BLaER1 (cell line): ENCODE measurements around the gene LINGO3.

Source experiments
- H3K27ac ChIP-seq: shearing (Covaris generic); formaldehyde crosslinking; 2 replicates; pipeline ENCODE4 v1.8.1; 2022
- H3K27me3 ChIP-seq: shearing (Covaris generic); formaldehyde crosslinking; 2 replicates; pipeline ENCODE4 v1.8.1; 2022
- H3K36me3 ChIP-seq: shearing (Covaris generic); formaldehyde crosslinking; 2 replicates; pipeline ENCODE4 v1.8.1; 2022
- H3K4me1 ChIP-seq: shearing (Covaris generic); formaldehyde crosslinking; 2 replicates; pipeline ENCODE4 v1.8.1; 2022
- H3K4me2 ChIP-seq: shearing (Covaris generic); formaldehyde crosslinking; 2 replicates; pipeline ENCODE4 v1.8.1; 2022
- H3K4me3 ChIP-seq: shearing (Covaris generic); formaldehyde crosslinking; 2 replicates; pipeline ENCODE4 v1.8.1; 2022
- H3K9ac ChIP-seq: shearing (Covaris generic); formaldehyde crosslinking; 2 replicates; pipeline ENCODE4 v1.8.1; 2022
- H3K9me3 ChIP-seq: shearing (Covaris generic); formaldehyde crosslinking; 2 replicates; pipeline ENCODE4 v1.8.1; 2022
- H4K20me1 ChIP-seq: shearing (Covaris generic); formaldehyde crosslinking; 2 replicates; pipeline ENCODE4 v1.8.1; 2022
- Cebpa-rat ChIP-seq: shearing (Covaris generic); IDR thresholded peaks from 2 replicates; pipeline ENCODE4 v1.8.1; 2022

LINGO3 gene

GRCh38 chr19:2294687-2295335, 13.1 kb downstream of the LINGO3 start:
- TF ChIP-seq Cebpa-rat, result no peak
- peak overlapping the region; percentile 99 for H3K4me2 ChIP-seq
- H3K36me3 ChIP-seq, result peaks cover 26% of the 10 kb centered on the region
- no peaks in the 10 kb centered on the region for H3K9me3 ChIP-seq
- H3K4me1 ChIP-seq, result peaks cover 96% of the 10 kb centered on the region
- H3K27me3 ChIP-seq, result no peaks in the 10 kb centered on the region; the same call in 1 of the 2 replicates
- peaks cover 79% of the 10 kb centered on the region for H4K20me1 ChIP-seq
- H3K9ac ChIP-seq, result no peak overlapping the region
- H3K27ac ChIP-seq, result peak overlapping the region; percentile 78
- peak overlapping the region; percentile 59 for H3K4me3 ChIP-seq

- Histone ChIP-seq H3K4me2 (peak overlapping the region; percentile 99), H3K27me3 (no peaks in the 10 kb centered on the region; the same call in 1 of the 2 replicates), H3K4me3 (peak overlapping the region; percentile 84), H3K36me3 (peaks cover 25% of the 10 kb centered on the region), H3K9ac (peak overlapping the region; percentile 95), H3K4me1 (peaks cover 95% of the 10 kb centered on the region), H3K9me3 (no peaks in the 10 kb centered on the region), H4K20me1 (peaks cover 58% of the 10 kb centered on the region), H3K27ac (peak overlapping the region; percentile 98)
- no peak for TF ChIP-seq Cebpa-rat
These were observed 16.7 kb downstream of the LINGO3 start for GRCh38 chr19:2291185-2291751.

DNA sequence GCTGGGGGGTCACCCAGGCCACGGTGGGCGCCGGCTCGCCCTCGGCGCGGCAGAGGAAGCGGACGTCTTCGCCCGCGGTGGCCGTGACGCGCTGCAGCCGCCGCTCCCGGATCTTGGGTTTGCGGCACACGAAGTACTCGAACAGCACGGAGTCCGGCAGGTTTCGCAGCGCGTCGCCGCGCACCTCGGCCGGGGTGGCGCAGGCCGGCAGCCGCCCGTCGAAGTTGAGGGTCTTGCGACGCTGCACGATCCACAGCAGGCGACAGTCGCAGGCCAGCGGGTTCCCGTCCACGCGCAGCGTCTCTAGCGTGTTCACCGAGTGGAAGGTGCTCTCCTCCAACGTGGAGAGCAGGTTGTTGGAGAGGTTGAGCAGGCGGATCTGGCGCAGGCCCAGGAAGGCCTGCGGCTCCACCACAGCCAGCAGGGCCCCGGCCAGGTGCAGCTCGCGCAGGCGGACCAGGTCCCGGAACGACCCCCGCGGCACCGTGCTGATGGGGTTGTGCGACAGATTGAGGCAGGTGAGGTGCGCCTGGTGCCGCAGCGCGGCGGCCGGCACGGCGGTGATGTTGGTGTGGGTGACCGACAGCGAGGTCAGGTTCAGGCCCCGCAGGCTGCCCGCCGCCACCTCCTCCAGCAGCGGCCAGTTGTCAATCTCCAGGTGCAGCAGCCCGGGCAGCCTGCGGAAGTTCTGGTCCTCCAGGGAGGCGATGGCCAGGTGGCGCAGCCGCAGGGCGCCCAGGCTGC, 17.3 kb downstream of the LINGO3 start:
- no peaks in the 10 kb centered on the region; the same call in 1 of the 2 replicates for H3K27me3 ChIP-seq

DNA sequence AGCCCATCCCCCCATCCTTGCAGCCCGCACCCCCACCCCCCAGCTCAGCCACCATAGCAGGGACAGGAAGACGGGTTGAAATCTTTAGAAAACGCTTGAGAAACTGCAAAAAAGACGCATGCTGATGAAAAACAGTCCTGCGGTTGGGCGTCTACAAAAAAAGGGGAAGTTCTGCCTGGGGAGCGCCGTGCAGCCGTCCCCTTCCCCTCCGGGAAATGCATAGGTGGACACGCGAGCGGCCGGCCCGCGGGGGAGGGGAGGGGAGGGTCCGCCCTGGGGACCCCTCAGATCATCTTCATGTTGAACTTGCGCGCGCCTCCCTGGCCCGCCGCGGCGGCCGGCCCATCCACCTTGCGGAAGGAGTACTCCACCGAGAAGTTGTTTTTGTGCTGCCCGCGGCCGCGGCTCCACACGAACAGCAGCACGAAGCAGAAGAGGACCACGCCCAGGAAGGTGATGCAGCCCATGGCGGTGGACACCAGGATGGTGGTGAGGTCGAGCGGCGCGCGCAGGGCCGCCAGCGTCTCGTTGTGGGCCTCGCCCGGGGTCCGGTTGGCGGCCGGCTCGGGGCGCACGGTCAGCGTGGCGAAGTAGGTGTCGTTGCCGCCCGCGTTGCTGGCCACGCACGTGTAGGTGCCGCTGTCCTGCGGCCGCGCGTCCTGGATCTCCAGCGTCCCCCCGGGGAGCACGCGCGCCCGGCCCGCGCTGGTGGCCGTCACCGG, 18.1 kb downstream of the LINGO3 start:
- H3K4me1 ChIP-seq, result peaks cover 95% of the 10 kb centered on the region
- H3K9ac ChIP-seq, result peak overlapping the region; percentile 95
- H3K27ac ChIP-seq, result peak overlapping the region; percentile 98
- H3K36me3 ChIP-seq, result peaks cover 13% of the 10 kb centered on the region
- H3K4me2 ChIP-seq, result peak overlapping the region; percentile 99
- no peaks in the 10 kb centered on the region for H3K9me3 ChIP-seq
- H4K20me1 ChIP-seq, result peaks cover 44% of the 10 kb centered on the region
- H3K4me3 ChIP-seq, result peak overlapping the region; percentile 84
- H3K27me3 ChIP-seq, result no peaks in the 10 kb centered on the region; the same call in 1 of the 2 replicates
- no peak for TF ChIP-seq Cebpa-rat

More for the DNA sequence above, 17.3 kb downstream of the LINGO3 start:
- no peak for TF ChIP-seq Cebpa-rat
- Histone ChIP-seq H3K9ac (peak overlapping the region; percentile 95), H3K27ac (peak overlapping the region; percentile 98), H3K4me1 (peaks cover 95% of the 10 kb centered on the region), H3K36me3 (peaks cover 18% of the 10 kb centered on the region), H3K9me3 (no peaks in the 10 kb centered on the region), H3K4me3 (peak overlapping the region; percentile 84), H3K4me2 (peak overlapping the region; percentile 99), H4K20me1 (peaks cover 51% of the 10 kb centered on the region)

DNA sequence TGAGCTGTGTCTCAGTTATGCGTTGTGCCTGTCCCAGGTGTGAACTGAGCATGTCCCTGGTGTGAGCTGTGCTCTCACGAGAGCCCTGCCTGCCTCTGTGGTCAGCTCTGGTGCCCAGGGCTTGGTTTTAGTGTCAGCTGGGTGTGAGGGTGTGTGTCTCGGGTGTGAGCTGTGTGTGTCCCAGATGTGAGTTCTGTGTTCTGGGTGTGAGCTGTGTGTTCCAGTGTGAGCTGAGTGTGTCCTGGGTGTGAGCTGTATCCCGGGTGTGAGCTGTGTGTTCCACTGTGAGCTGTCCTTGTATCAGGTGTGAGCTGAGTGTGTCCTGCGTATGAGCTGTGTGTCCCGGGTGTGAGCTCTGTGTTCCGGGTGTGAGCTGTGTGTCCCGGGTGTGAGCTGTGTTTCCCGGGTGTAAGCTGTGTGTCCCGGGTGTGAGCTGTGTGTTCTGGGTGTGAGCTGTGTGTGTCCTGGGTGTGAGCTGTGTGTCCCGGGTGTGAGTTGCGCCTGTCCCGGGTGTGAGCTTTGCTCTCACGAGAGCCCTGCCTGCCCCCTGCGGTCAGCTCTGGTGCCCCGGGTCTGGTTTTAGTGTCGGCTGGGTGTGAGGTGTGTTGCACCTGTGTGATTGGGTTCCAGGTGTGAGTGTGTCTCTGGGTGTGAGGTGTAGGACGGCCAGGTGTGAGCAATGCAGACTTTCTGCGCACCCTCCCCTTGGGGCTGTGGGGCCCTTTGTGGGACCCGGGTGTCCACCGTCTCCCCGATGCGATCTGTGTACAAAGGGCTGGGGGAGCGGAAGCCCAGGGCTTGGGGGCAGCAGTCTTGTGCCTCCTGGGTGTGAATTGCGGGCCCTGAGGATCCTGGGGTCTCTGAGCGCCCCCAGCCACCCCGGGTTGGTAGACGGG, 18.9 kb downstream of the LINGO3 start:
- Histone ChIP-seq H4K20me1 (peaks cover 36% of the 10 kb centered on the region), H3K9me3 (no peaks in the 10 kb centered on the region), H3K27ac (peak overlapping the region; percentile 98), H3K36me3 (peaks cover 13% of the 10 kb centered on the region), H3K9ac (peak overlapping the region; percentile 95), H3K4me3 (peak overlapping the region; percentile 84), H3K4me1 (peaks cover 89% of the 10 kb centered on the region), H3K4me2 (peak overlapping the region; percentile 99), H3K27me3 (no peaks in the 10 kb centered on the region; the same call in 1 of the 2 replicates)
- no peak for TF ChIP-seq Cebpa-rat

DNA sequence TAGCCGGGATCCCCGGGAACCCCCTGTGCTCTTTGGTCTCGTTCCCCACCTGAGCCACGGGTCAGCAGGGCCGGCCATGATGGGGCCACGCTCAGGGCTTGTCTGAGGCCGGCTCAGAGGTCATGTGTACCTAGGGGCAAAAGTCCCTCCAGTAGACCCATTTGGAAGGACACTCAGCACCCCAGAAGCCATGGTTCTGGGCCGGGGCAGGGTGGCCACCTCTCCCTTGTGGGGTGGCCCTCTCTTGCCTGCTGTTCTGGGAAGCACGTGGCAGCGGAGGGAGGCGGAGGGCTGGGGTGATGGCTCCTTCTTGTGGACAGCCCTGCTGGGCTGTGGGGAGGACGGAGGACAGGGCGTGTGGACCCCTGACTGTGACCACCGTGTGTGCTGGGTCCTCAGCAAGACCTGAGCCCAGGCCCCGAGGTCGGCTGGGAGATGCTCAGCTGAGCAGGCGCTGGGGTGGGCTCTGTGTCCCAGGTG, 19.6 kb downstream of the LINGO3 start:
- Histone ChIP-seq H3K4me1 (peaks cover 83% of the 10 kb centered on the region), H3K9me3 (no peaks in the 10 kb centered on the region), H3K9ac (peak overlapping the region; percentile 95), H3K36me3 (peaks cover 12% of the 10 kb centered on the region), H3K4me2 (peak overlapping the region; percentile 99), H3K27ac (peak overlapping the region; percentile 98), H3K27me3 (no peaks in the 10 kb centered on the region; the same call in 1 of the 2 replicates), H4K20me1 (peaks cover 29% of the 10 kb centered on the region), H3K4me3 (peak overlapping the region; percentile 84; the same call in 1 of the 2 replicates)
- TF ChIP-seq Cebpa-rat, result no peak

- Histone ChIP-seq H3K4me3 (peak overlapping the region; percentile 84; the same call in 1 of the 2 replicates), H3K4me1 (peaks cover 83% of the 10 kb centered on the region), H3K27me3 (no peaks in the 10 kb centered on the region; the same call in 1 of the 2 replicates), H3K9me3 (no peaks in the 10 kb centered on the region), H3K36me3 (peaks cover 6% of the 10 kb centered on the region), H3K27ac (peak overlapping the region; percentile 98), H3K9ac (peak overlapping the region; percentile 95), H4K20me1 (peaks cover 26% of the 10 kb centered on the region), H3K4me2 (peak overlapping the region; percentile 99)
- TF ChIP-seq Cebpa-rat, result no peak
These were observed 20.2 kb downstream of the LINGO3 start for GRCh38 chr19:2287585-2288337.
